HCT116 (cell line): ENCODE data around the gene CEACAM18. TPM values are rescaled to one million over a fixed set of nuclear protein-coding genes. Genes with fewer than 3 reads are reported as not detected.

ENCODE experiments used
- ATAC-seq: fragments of 200-7000 bp; cut with Tn5 transposase; 2 replicates; pipeline ENCODE4 v1.9.1; 2020; ENCODE audit warnings: mild to moderate bottlenecking, moderate library complexity
- Bru-seq: library from RNA; stranded (reverse); fragments of 400-500 nt; gene quantifications from one replicate; lab custom pipeline; 2021; lab: Mats Ljungman, UMichigan
- BruChase-seq, 2 experiments: library from RNA; stranded (reverse); fragments of 400-500 nt; gene quantifications; one replicate each; lab custom pipeline; 2021; lab: Mats Ljungman, UMichigan
- BruUV-seq: library from RNA; stranded (reverse); fragments of 400-500 nt; replicated peaks from 2 replicates; lab custom pipeline; 2021; lab: Mats Ljungman, UMichigan
- CTCF ChIA-PET: fragments of 300-600 bp; sonication (Branson Sonifier 250); formaldehyde crosslinking; loops from one replicate; lab custom pipeline; 2021; ENCODE audit warnings: antibody characterized with exemption; lab: Charles Lee
- POLR2A ChIA-PET: fragments of 300-600, 350-600 bp; sonication (Branson Sonifier 250); formaldehyde crosslinking; loops from one replicate; lab custom pipeline; 2021; ENCODE audit warnings: antibody characterized with exemption; lab: Charles Lee
- RAD21 ChIA-PET, 2 experiments: fragments of 300-600 bp; sonication (Branson Sonifier 250); formaldehyde crosslinking; loops; one replicate each; lab custom pipeline; 2023; ENCODE audit warnings: low total read pairs in 2 of 2; ENCODE audit not compliant: uncharacterized antibody in 2 of 2, unreplicated experiment in 2 of 2, low non-redundant PET in 1 of 2; lab: Charles Lee
- DNase-seq: peaks from one replicate; pipeline ENCODE4 v3.0.0-alpha.2; 2010; ENCODE audit warnings: low read depth, low spot score
- H2AFZ ChIP-seq: fragments of 200-600 bp; shearing (Covaris generic), sonication (generic); 2 replicates; pipeline ENCODE4 v1.6.1; 2017; ENCODE audit warnings: low read depth, mixed run types, mixed read lengths, antibody characterized with exemption, low read length; ENCODE audit not compliant: poor library complexity, severe bottlenecking
- H3K27ac ChIP-seq: 2 replicates; pipeline ENCODE4 v1.5.1; 2012; ENCODE audit warnings: low read depth, low read length
- H3K27me3 ChIP-seq: fragments of 200-600 bp; sonication (generic); 2 replicates; pipeline ENCODE4 v1.6.1; 2016; ENCODE audit warnings: mixed run types, low read length, mixed read lengths; ENCODE audit not compliant: insufficient read depth
- H3K36me3 ChIP-seq, 2 experiments: fragments of 200-500 bp in 1 of 2; fragments of 200-600 bp in 1 of 2; sonication (Bioruptor generic) in 1 of 2; sonication (generic) in 1 of 2; 2 replicates each; pipeline versions ENCODE4 v1.5.1 to v1.6.1; 2014 to 2016; ENCODE audit warnings: low read length in 2 of 2, inconsistent platforms in 1 of 2, mixed read lengths in 1 of 2, mixed run types in 1 of 2; ENCODE audit not compliant: insufficient read depth in 2 of 2, control insufficient read depth in 1 of 2
- H3K4me1 ChIP-seq, 2 experiments: fragments of 200-600 bp in 1 of 2; sonication (generic) in 1 of 2; 2 replicates each; pipeline versions ENCODE4 v1.5.1 to v1.6.1; 2012 to 2017; ENCODE audit warnings: low read length in 2 of 2, inconsistent platforms in 1 of 2, mild to moderate bottlenecking in 1 of 2, mixed read lengths in 1 of 2, mixed run types in 1 of 2, moderate library complexity in 1 of 2; ENCODE audit not compliant: insufficient read depth in 2 of 2, control insufficient read depth in 1 of 2
- H3K4me2 ChIP-seq: fragments of 200-600 bp; sonication (generic); 2 replicates; pipeline ENCODE4 v1.6.1; 2017; ENCODE audit warnings: mixed run types, low read length, mixed read lengths
- H3K4me3 ChIP-seq, 2 experiments: fragments of 200-600 bp in 1 of 2; sonication (generic) in 1 of 2; replicated peaks in 1 of 2; 2 replicates each; pipeline ENCODE4 v1.5.1; 2011 to 2016; ENCODE audit warnings: low read length in 2 of 2, control low read depth in 1 of 2, low read depth in 1 of 2, mild to moderate bottlenecking in 1 of 2, mixed read lengths in 1 of 2, mixed run types in 1 of 2
- H3K79me2 ChIP-seq: fragments of 200-600 bp; sonication (generic); 2 replicates; pipeline ENCODE4 v1.6.1; 2017; ENCODE audit warnings: mild to moderate bottlenecking, mixed run types, low read length, moderate library complexity, mixed read lengths; ENCODE audit not compliant: insufficient read depth
- H3K9ac ChIP-seq: fragments of 200-600 bp; sonication (generic); 2 replicates; pipeline ENCODE4 v1.6.1; 2016; ENCODE audit warnings: low read length, mixed read lengths
- H3K9me2 ChIP-seq: fragments of 200-600 bp; sonication (generic), shearing (Covaris generic); 2 replicates; pipeline ENCODE4 v1.6.1; 2017; ENCODE audit warnings: mixed run types, mild to moderate bottlenecking, moderate library complexity; ENCODE audit not compliant: insufficient read depth
- H3K9me3 ChIP-seq, 2 experiments: fragments of 200-500 bp in 1 of 2; fragments of 200-600 bp in 1 of 2; sonication (Bioruptor generic) in 1 of 2; sonication (generic) in 1 of 2; 2 replicates each; pipeline ENCODE4 v1.6.1; 2014 to 2017; ENCODE audit warnings: low read length in 2 of 2, mixed read lengths in 2 of 2, inconsistent platforms in 1 of 2, low read depth in 1 of 2, mild to moderate bottlenecking in 1 of 2, mixed run types in 1 of 2, moderate library complexity in 1 of 2; ENCODE audit not compliant: control insufficient read depth in 1 of 2, insufficient read depth in 1 of 2
- H4K20me1 ChIP-seq: fragments of 200-600 bp; sonication (generic), shearing (Covaris generic); 2 replicates; pipeline ENCODE4 v1.6.1; 2017; ENCODE audit warnings: mixed run types, mild to moderate bottlenecking, moderate library complexity; ENCODE audit not compliant: insufficient read depth
- CBX3 ChIP-seq: IDR thresholded peaks from 2 replicates; pipeline ENCODE4 v1.6.1; 2012; ENCODE audit warnings: low read depth
- CEBPB ChIP-seq: IDR thresholded peaks from 2 replicates; pipeline ENCODE4 v1.6.1; 2012; ENCODE audit warnings: low read depth
- ELF1 ChIP-seq: IDR thresholded peaks from 2 replicates; pipeline ENCODE4 v1.6.1; 2012; ENCODE audit warnings: low read depth, borderline replicate concordance
- EZH2phosphoT487 ChIP-seq: fragments of 200-600 bp; IDR thresholded peaks from 2 replicates; pipeline ENCODE4 v1.6.1; 2018; ENCODE audit warnings: antibody characterized with exemption, borderline replicate concordance
- FOSL1 ChIP-seq: IDR thresholded peaks from 2 replicates; pipeline ENCODE4 v1.6.1; 2012; ENCODE audit warnings: low read depth
- JUND ChIP-seq: IDR thresholded peaks from 2 replicates; pipeline ENCODE4 v1.6.1; 2012
- REST ChIP-seq: IDR thresholded peaks from 2 replicates; pipeline ENCODE4 v1.6.1; 2012; ENCODE audit warnings: low read depth
- SP1 ChIP-seq: IDR thresholded peaks from 2 replicates; pipeline ENCODE4 v1.6.1; 2012; ENCODE audit warnings: low read depth
- SRF ChIP-seq: IDR thresholded peaks from 2 replicates; pipeline ENCODE4 v1.6.1; 2012; ENCODE audit warnings: low read depth
- TCF7L2 ChIP-seq: IDR thresholded peaks from 2 replicates; pipeline ENCODE4 v1.7.0; 2011; ENCODE audit warnings: borderline replicate concordance, inconsistent platforms; ENCODE audit not compliant: insufficient read depth, insufficient read length; ENCODE audit errors: extremely low read depth
- ZBTB33 ChIP-seq: IDR thresholded peaks from 2 replicates; pipeline ENCODE4 v1.6.1; 2011; ENCODE audit warnings: mild to moderate bottlenecking, low read length, moderate library complexity; ENCODE audit not compliant: insufficient replicate concordance; ENCODE audit errors: extremely low read depth
- intact Hi-C: fragments of 100-400 bp; cut with micrococcal nuclease; formaldehyde crosslinking; loops from 2 replicates; pipeline ENCODE4 v1.10.0; 2022
- long read RNA-seq: library from polyadenylated mRNA; unstranded; transcript quantifications from one replicate; pipeline ENCODE4 v2.0.0, GENCODE V29; 2021; ENCODE audit not compliant: unreplicated experiment
- polyA plus RNA-seq: library from polyadenylated mRNA; unstranded; fragments of >200 nt; gene quantifications from 2 replicates; pipeline ENCODE4 v1.2.1, GENCODE V29; 2012; ENCODE audit warnings: missing spikeins
- total RNA-seq: library from RNA; stranded (reverse); gene quantifications from one replicate; pipeline ENCODE4 v1.2.1, GENCODE V29; 2021; ENCODE audit not compliant: unreplicated experiment
- TF ChIP-seq, protein P1 (sequence below): IDR thresholded peaks from 2 replicates; pipeline ENCODE4 v1.6.1; 2012

Gene CEACAM18
- not detected for total RNA-seq
- polyA plus RNA-seq, result not detected in 2 replicates
- Bru-seq, nascent RNA, result not detected
- BruChase-seq, experiment 1, labeled RNA remaining after a 6-hour chase, result percentile 7 among the genes with signal in this experiment
- BruChase-seq, experiment 2, labeled RNA remaining after a 2-hour chase, result not detected
- long read RNA-seq, result 0 reads

GRCh38 chr19:51478381-51479234 lies at the start of gene CEACAM18:
TSS of gene CEACAM18 (plus strand) at chr19:51478539.
- H3K9me3 ChIP-seq, result no peaks in the 10 kb centered on the region
- BruUV-seq, result no TSS peak
- H3K4me2 ChIP-seq, result no peak within 1 kb of the TSS
- H3K36me3 ChIP-seq, result no peaks in the 10 kb centered on the region
- no peak for DNase-seq
- no peaks in the 10 kb centered on the region for H3K9me2 ChIP-seq
- no peak within 1 kb of the TSS for H3K9ac ChIP-seq
- TF ChIP-seq FOSL1 (no peak), ZBTB33 (no peak), CBX3 (no peak), ELF1 (no peak), SP1 (no peak), TCF7L2 (no peak), SRF (no peak), JUND (no peak), REST (no peak), EZH2phosphoT487 (no peak), CEBPB (no peak)
- TF ChIP-seq, protein P1, sequence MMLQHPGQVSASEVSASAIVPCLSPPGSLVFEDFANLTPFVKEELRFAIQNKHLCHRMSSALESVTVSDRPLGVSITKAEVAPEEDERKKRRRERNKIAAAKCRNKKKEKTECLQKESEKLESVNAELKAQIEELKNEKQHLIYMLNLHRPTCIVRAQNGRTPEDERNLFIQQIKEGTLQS, result no peak
- TF ChIP-seq, all 23 proteins: peak for 0
- H3K4me3 ChIP-seq, result no peak within 1 kb of the TSS
- CTCF ChIA-PET, result no interaction called here
- H3K27me3 ChIP-seq, result peaks cover 11% of the 10 kb centered on the region; the same call in 1 of the 2 replicates
- no peak within 1 kb of the TSS for H2AFZ ChIP-seq
- ATAC-seq, result no peak
- peaks cover 4 to 13% of the 10 kb centered on the region in 2 experiments; a peak in 2 of 4 replicates for H3K4me1 ChIP-seq
- intact Hi-C loops, result no loop called here
- RAD21 ChIA-PET, result interaction anchor here in 1 of 2 experiments (0.7 kb wide), 1 partner anchor 183 kb away, joined by 4 read pairs; no protein-coding TSS in a partner anchor
- POLR2A ChIA-PET, result no interaction called here
- no peaks in the 10 kb centered on the region for H3K79me2 ChIP-seq
- H4K20me1 ChIP-seq, result no peaks in the 10 kb centered on the region
- H3K27ac ChIP-seq, result no peak within 1 kb of the TSS
